Caki2 (cell line): Measurements from ENCODE around the gene C1QL1. TPM values are rescaled to one million over a fixed set of nuclear protein-coding genes. Genes with fewer than 3 reads are reported as not detected.
"Not testable (repeated sequence)": the region's sequence is repeated elsewhere in the genome, so short reads cannot be mapped to it uniquely, and the experiment has no call there.

ENCODE experiments used
- DNase-seq: peaks from one replicate; pipeline ENCODE4 v3.0.0-alpha.2; 2015; ENCODE audit warnings: low read depth
- in situ Hi-C: cut with HindIII; loops from 2 replicates; pipeline ENCODE4 v1.10.0; 2016; ENCODE audit warnings: low sequenced_read_pairs, low pct_unique_long_range_greater_than_20kb, mixed read lengths
- total RNA-seq: library from RNA; depleted of rRNA; stranded (reverse); fragments of >200 nt; shearing (Covaris generic); gene quantifications from 2 replicates; pipeline ENCODE4 v1.2.3, GENCODE V29; 2014; ENCODE audit warnings: low replicate concordance

The C1QL1 gene
- total RNA-seq, 1 experiment from 2014 or later = 12.5 TPM

- DNase-seq = no peak
- in situ Hi-C loops = no loop called here
These were observed 237 bp downstream of the C1QL1 start for GRCh38 chr17:44967907-44968224.

DNA sequence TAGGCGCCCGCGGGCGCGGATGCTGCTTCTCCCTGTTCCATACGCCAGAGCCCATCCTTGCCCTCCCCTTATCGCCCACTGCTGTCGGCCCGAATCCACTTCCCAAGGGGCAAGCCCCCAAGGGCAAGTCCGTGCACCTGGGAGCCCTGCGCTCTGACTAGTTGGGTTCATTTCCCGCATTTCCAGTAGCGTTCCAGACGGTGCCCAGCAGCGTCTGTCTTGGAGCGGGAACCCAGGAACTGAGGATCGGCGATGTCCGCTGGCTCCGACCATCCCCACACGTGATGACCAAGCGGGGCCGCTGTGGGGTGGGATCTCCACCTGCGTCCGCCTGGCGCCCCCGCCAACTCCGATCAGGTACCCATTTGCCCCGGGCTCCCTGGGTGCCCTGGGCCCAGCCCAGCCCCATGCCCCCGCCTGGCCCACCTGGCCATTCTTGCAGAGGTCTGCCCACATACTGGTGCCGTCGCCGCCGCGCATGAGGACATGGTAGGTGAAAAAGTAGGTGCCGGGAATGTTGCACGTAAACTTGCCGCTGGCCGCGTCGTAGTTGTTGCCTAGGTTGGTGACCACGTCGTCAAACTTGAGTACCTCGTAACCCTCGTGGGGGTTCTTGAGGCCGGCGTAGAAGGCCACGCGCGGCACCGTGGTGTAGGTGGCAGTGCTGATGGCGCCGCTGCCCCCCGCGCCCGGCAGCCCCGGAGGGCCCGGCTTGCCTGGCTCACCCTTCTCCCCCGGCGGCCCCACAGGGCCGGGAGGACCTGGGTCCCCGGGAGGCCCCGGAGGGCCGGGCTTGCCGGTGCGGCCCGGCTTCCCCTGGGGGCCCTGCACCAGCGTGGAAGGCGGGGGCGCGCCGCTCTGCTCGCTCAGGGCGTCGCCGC is 837 bp downstream of the C1QL1 start:
- in situ Hi-C loops = no loop called here
- DNase-seq = no peak

GRCh38 chr17:44966348-44967025 is 1.6 kb downstream of the C1QL1 start:
- no peak for DNase-seq
- in situ Hi-C loops = no loop called here

DNA sequence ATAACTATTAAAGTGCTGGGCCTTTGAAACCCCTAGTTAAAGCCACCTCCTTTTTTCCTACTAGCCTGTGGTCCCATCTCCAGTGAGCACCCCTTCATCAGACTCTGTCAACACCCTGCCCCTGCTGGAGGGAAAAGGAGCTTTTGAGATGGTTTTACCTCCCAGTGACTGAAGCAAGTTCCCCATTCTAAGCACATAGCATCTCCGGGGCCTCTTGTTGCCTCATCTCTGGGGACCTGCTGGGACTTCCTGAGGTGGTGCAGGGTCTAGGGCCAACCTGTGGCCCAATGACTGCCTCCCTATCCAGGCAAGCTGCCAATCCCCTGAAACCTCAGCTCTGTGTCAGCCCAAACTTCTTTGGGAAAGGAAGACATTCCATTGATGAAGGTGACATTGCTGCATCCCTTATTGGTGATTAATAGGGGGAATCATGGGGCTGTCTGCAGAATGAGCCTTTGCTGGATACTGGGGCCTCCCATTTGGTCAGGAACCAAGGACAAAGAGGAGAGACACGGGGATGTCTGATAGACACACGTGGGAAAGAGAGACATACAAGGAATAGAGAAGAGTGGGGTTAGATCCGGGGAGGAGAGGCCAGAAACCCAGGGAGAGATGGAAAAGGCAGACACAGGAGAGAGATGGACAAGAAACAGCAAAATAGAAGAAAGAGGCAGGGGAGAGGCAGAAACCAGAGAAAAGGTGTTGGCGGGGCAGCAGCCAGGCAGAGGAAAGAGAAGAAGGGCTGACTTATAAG is 2.4 kb downstream of the C1QL1 start:
- DNase-seq = no peak
- in situ Hi-C loops = no loop called here

DNA sequence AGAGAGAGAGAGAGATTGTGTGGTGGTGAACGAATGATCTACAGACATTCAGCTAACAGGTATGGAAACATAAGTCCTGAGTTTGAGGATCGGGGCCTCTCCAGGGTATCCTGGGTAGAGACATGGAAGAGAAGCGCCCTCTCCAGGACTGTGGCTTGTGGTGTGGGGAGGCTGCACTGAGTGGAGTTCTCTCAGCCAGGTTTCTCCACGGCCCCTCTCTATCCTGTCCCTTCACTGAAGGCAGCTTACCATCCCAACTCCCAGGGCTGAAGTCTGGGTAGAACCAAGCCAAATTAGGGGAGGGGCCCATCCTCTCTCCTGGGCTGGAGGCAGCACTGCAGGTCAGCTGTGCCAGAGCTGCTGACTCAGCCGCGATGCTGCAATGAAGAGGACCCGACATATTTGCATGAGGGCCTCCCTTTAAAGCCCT is 6.2 kb downstream of the C1QL1 start:
- no peak for DNase-seq
- in situ Hi-C loops = no loop called here

- in situ Hi-C loops = no loop called here
- peak; percentile 32 for DNase-seq
These were observed 7.4 kb downstream of the C1QL1 start for GRCh38 chr17:44960691-44961090.

- in situ Hi-C loops = no loop called here
- DNase-seq = no peak
These were observed 8.1 kb downstream of the C1QL1 start for GRCh38 chr17:44959821-44960531.

DNA sequence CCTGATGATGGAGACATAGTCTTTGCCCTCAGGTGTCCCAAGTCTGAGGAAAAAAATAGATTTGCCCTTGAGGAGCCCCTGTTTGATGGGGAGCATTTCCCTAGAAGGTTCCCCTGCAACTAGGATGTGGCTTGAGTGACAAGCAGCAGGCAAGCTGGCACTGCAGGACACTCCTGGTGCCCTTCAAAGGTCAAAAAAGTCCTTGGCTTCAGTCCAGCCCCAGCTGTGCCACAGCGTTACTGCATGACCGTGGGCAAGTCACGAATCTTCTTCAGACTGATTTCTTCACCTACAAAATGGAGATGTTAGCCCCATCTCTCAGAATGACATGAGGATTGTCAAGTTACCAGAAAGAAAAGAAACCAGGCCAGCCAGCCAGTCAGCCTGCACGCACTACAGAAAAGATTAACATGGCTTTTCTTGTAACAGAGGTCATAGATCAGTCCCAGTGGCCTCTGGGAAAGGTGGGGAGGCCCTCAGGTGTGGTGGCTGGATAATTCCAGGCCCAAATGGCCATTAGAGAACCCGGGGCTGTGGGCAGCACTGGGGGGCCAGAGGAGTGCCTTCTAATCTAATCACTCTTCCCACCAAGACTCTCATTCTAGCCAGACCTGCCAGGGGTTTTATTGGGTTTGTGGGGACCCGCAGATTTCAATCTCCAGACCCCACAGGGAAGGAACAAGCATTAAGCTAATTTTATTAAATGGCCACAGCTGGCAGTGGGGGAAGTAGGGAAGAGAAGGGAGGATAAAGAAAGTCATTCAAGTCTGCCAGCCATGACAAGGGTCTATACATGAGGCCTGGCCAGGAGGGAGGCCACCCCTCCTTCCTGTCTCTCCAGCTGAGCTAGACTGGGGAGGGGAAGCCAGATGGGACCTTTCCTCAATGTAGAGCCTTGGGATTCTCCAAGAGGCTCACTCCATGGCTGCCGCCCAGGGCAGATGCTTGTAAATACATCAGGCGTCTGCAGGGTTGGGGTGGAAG is 10.8 kb downstream of the C1QL1 start:
- DNase-seq = no peak
- in situ Hi-C loops = no loop called here

GRCh38 chr17:44955674-44956425 is 12.3 kb downstream of the C1QL1 start:
- no peak for DNase-seq
- in situ Hi-C loops = no loop called here

DNA sequence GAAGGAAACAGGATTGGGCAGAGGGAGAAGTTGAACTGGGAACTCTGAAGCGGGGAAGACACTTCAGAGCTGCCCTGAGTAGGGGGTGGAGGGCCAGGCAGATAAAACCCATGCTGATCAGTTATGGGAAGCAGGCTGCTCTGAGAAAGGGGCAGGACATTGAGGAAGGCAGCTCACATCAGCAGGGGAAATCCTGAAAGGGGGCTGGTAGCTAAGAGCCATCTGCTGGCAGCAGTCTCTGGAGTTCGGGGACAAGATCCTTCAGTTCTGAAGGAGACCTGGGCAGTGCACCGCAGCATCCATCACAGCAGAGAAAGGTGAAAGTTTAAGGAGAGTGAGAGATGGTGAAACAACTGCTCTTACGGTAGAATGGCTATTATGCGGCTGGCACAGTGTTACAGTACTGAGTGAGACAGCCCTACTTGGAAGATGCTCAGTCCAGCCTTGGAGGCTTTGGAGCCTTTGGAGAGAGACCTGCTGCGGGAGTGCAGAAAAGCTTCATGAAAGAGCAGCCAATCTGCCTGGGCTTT is 15.1 kb downstream of the C1QL1 start:
- in situ Hi-C loops = no loop called here
- DNase-seq = no peak

DNA sequence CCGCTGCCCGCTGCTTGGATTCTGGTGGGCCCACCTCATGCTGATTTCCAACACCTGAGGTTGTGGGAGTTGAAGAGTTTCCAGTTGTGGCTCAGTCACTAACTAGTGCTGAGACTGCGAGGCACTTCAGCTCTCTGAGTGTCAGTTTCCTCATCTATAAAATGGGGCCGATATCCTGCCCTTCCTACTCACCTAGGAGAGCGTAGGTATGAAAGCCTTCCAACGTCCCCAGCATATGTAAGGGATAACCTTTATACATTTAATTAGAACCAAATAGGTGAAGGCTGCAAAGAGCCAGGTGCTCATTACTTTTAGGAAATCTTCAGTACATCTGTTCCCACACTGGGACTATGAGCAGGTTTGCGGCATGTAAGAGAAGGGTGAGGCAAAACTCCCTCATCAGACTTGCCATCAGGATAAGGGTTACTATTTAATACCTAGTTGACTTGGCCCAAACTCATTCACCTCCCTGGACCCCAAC is 19.7 kb downstream of the C1QL1 start:
- in situ Hi-C loops = no loop called here
- DNase-seq = no peak

DNA sequence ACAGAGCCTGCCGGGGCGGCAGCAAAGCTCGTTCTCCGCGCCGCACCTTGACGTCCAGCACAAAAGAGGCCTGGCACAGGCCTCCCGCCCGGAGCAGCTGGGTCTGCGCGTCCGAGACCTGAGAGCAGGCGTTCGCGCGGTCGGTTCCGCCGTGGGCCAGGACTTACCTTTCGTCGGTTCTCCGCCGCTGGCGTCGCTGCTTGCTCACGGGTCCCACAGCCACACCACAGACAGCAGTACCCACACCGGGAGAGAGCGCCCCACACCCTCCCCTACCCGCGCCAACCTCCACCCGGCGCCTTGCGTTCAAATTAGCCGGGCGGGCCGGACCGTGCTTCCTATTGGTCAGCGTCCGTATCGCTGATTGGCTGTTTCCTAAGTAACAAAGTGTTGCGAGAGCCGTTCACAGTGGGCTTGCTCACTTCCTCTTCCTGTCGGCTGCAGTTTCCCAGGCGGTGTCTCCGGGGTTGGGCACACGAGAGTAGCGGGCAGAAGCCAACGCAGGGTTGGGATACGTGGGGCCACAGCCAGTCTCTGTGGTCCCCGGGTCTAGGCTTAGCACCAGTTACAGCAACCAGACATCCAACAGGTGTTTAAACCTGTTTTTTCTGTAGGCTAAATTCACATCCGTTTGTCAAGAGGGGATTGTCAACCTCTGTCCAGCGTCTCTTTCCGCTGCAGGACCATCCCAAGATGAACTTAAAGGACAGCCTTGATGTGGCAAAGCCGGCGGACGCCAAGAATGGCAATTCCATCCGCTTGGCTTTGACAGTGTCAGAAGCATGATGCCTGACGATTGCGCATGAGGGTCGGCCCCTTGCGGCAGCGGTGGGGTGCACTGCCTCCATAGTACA is 20.4 kb downstream of the C1QL1 start, which contains the start of gene KIF18B:
TSS of gene KIF18B (minus strand) at position 313 of the 854 bp plus-strand sequence. CDS start 11,429 bp downstream, outside the sequence.
- DNase-seq = peak; percentile 93
- in situ Hi-C loops = no loop called here

GRCh38 chr17:44945652-44946051 is 22.5 kb downstream of the C1QL1 start:
- DNase-seq, in situ Hi-C loops: not testable (repeated sequence)

DNA sequence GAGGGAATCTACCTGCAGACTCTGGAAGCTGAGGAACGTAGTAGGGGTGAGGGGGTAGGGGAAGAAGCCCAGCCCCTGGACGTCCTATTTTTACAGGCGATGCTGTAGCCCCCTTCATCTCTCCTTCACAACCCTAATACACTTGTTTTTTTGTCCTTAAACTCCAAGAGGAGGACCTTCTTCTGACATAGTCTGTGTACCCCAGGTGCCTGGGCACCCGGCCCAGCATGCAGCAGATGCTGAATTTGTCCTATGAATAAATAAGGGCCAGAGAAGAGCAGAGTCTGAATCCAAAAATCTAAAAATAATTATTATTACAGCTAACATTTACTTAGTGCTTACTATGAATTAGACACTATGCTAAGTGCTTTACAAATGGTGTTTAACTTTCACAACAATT is 25.6 kb downstream of the C1QL1 start:
- in situ Hi-C loops = no loop called here

GRCh38 chr17:44941712-44942331 is 26.3 kb downstream of the C1QL1 start:
- peak; percentile 47 for DNase-seq
- in situ Hi-C loops = no loop called here

More for the DNA sequence above, 25.6 kb downstream of the C1QL1 start:
- no peak for DNase-seq
